Trophoblast cell (in vitro differentiated cells and primary cell): ENCODE measurements around the gene PCDHB10.
"Not testable (repeated sequence)": the region's sequence is repeated elsewhere in the genome, so short reads cannot be mapped to it uniquely, and the experiment has no call there.

ENCODE experiments used
- DNase-seq, 2 donors: peaks; one replicate each; pipeline ENCODE4 v3.0.0-alpha.2; 2016
- H2AFZ ChIP-seq: 2 replicates; pipeline ENCODE4 v1.6.1; 2013; ENCODE audit warnings: low read length, moderate library complexity, mild to moderate bottlenecking; ENCODE audit not compliant: insufficient read depth, poor library complexity
- H2AK5ac ChIP-seq: 2 replicates; pipeline ENCODE4 v1.6.1; 2013; ENCODE audit warnings: mild to moderate bottlenecking, low read length
- H2BK120ac ChIP-seq: 2 replicates; pipeline ENCODE4 v1.6.1; 2013; ENCODE audit warnings: low read length, mild to moderate bottlenecking, moderate library complexity; ENCODE audit not compliant: insufficient read depth, poor library complexity
- H2BK12ac ChIP-seq: 2 replicates; pipeline ENCODE4 v1.6.1; 2013; ENCODE audit warnings: mild to moderate bottlenecking, low read length, moderate library complexity
- H2BK5ac ChIP-seq: 2 replicates; pipeline ENCODE4 v1.6.1; 2013; ENCODE audit warnings: low read length, low read depth, moderate library complexity, mild to moderate bottlenecking; ENCODE audit not compliant: poor library complexity
- H3K14ac ChIP-seq: 2 replicates; pipeline ENCODE4 v1.6.1; 2013; ENCODE audit warnings: mild to moderate bottlenecking, low read length
- H3K18ac ChIP-seq: 2 replicates; pipeline ENCODE4 v1.6.1; 2013; ENCODE audit warnings: mild to moderate bottlenecking, low read length
- H3K23ac ChIP-seq: 2 replicates; pipeline ENCODE4 v1.6.1; 2013; ENCODE audit warnings: low read length
- H3K27ac ChIP-seq: 2 replicates; pipeline ENCODE4 v1.5.1; 2013; ENCODE audit warnings: low read depth, mild to moderate bottlenecking, inconsistent platforms, low read length, moderate library complexity
- H3K27me3 ChIP-seq: 2 replicates; pipeline ENCODE4 v1.6.1; 2013; ENCODE audit warnings: inconsistent platforms, mild to moderate bottlenecking, low read length, moderate library complexity; ENCODE audit not compliant: insufficient read depth
- H3K36me3 ChIP-seq, 2 experiments: 1 replicate in 1 of 2; 2 replicates in 1 of 2; pipeline ENCODE4 v1.6.1; 2013; ENCODE audit warnings: low read length in 2 of 2, mild to moderate bottlenecking in 2 of 2, moderate library complexity in 1 of 2; ENCODE audit not compliant: insufficient read depth in 2 of 2, control insufficient read depth in 1 of 2
- H3K4ac ChIP-seq: 2 replicates; pipeline ENCODE4 v1.6.1; 2013; ENCODE audit warnings: low read depth, mild to moderate bottlenecking, low read length, moderate library complexity
- H3K4me1 ChIP-seq, 2 experiments: 1 replicate in 1 of 2; 2 replicates in 1 of 2; pipeline ENCODE4 v1.6.1; 2013; ENCODE audit warnings: low read length in 2 of 2, mild to moderate bottlenecking in 2 of 2, moderate library complexity in 1 of 2; ENCODE audit not compliant: insufficient read depth in 2 of 2, control insufficient read depth in 1 of 2
- H3K4me2 ChIP-seq: 2 replicates; pipeline ENCODE4 v1.6.1; 2013; ENCODE audit warnings: inconsistent platforms, mild to moderate bottlenecking, low read length, moderate library complexity
- H3K4me3 ChIP-seq: 2 replicates; pipeline ENCODE4 v1.5.1; 2013; ENCODE audit warnings: mild to moderate bottlenecking, low read depth, low read length, inconsistent platforms
- H3K79me1 ChIP-seq: one replicate; pipeline ENCODE4 v1.6.1; 2013; ENCODE audit warnings: low read length
- H3K79me2 ChIP-seq: 2 replicates; pipeline ENCODE4 v1.6.1; 2013; ENCODE audit warnings: low read length, mild to moderate bottlenecking; ENCODE audit not compliant: control insufficient read depth, insufficient read depth, poor library complexity
- H3K9ac ChIP-seq: 2 replicates; pipeline ENCODE4 v1.6.1; 2013; ENCODE audit warnings: mild to moderate bottlenecking, low read length
- H3K9me3 ChIP-seq: 2 replicates; pipeline ENCODE4 v1.6.1; 2013; ENCODE audit warnings: low read depth, mild to moderate bottlenecking, control low read depth, inconsistent platforms, low read length; ENCODE audit not compliant: insufficient read depth
- H4K12ac ChIP-seq: 2 replicates; pipeline ENCODE4 v1.6.1; 2013; ENCODE audit warnings: low read depth, mild to moderate bottlenecking, low read length, moderate library complexity
- H4K8ac ChIP-seq: 2 replicates; pipeline ENCODE4 v1.6.1; 2013; ENCODE audit warnings: low read depth, mild to moderate bottlenecking, low read length, moderate library complexity
- H4K91ac ChIP-seq: one replicate; pipeline ENCODE4 v1.6.1; 2013; ENCODE audit warnings: low read depth, mild to moderate bottlenecking, low read length, moderate library complexity
- WGBS: extraction: QIAGEN DNeasy Blood & Tissue Kit; methylation state at CpG from one replicate; pipeline ENCODE4 v1.1.7; 2013; ENCODE audit warnings: missing lambda C conversion rate; ENCODE audit not compliant: insufficient read length, insufficient coverage; ENCODE audit errors: extremely low coverage; 5-methylcytosine and 5-hydroxymethylcytosine counted together

Gene PCDHB10

GRCh38 chr5:141182248-141182647, 9.9 kb upstream of the PCDHB10 start, which contains the start of gene PCDHB16:
Gene PCDHB16 (plus strand): TSS chr5:141182387. CDS start chr5:141182560, 173 bp downstream.
- H4K8ac ChIP-seq, result peak within 1 kb of the TSS; percentile 14
- no peak within 1 kb of the TSS for H3K27ac ChIP-seq
- no peak within 1 kb of the TSS for H3K18ac ChIP-seq
- no peak within 1 kb of the TSS for H3K23ac ChIP-seq
- H3K27me3 ChIP-seq, result no peaks in the 10 kb centered on the region
- no peaks in the 10 kb centered on the region for H3K4me1 ChIP-seq
- peak within 1 kb of the TSS; percentile 60 for H3K4me3 ChIP-seq
- H3K4ac ChIP-seq, result no peak within 1 kb of the TSS
- H3K36me3 ChIP-seq, result no peaks in the 10 kb centered on the region
- no peak within 1 kb of the TSS for H2BK12ac ChIP-seq
- H4K12ac ChIP-seq, result peak within 1 kb of the TSS; percentile 44
- H3K79me1 ChIP-seq, result no peaks in the 10 kb centered on the region
- peak within 1 kb of the TSS; percentile 1 for H2AFZ ChIP-seq
- H4K91ac ChIP-seq, result no peak within 1 kb of the TSS
- no peaks in the 10 kb centered on the region for H3K79me2 ChIP-seq
- peaks cover 2% of the 10 kb centered on the region for H3K9me3 ChIP-seq
- H3K4me2 ChIP-seq, result peak within 1 kb of the TSS; percentile 61
- no peak within 1 kb of the TSS for H3K14ac ChIP-seq
- WGBS, result no CpG with 5 or more reads among the region's 13 CpGs
- peak within 1 kb of the TSS; percentile 54 for H3K9ac ChIP-seq
- no peak for DNase-seq
- no peak within 1 kb of the TSS for H2AK5ac ChIP-seq
- H2BK5ac ChIP-seq, result no peak within 1 kb of the TSS
- no peak within 1 kb of the TSS for H2BK120ac ChIP-seq

- not testable (repeated sequence) for H3K14ac ChIP-seq, H3K27me3 ChIP-seq, H3K4ac ChIP-seq, H4K91ac ChIP-seq, H3K4me2 ChIP-seq, H4K8ac ChIP-seq, H3K27ac ChIP-seq, H2AFZ ChIP-seq, H3K18ac ChIP-seq, H3K9me3 ChIP-seq, H3K36me3 ChIP-seq, H3K79me1 ChIP-seq, H2AK5ac ChIP-seq, H3K23ac ChIP-seq, DNase-seq, H3K4me3 ChIP-seq, H3K9ac ChIP-seq, H2BK5ac ChIP-seq, H3K79me2 ChIP-seq, H3K4me1 ChIP-seq, H2BK12ac ChIP-seq, H2BK120ac ChIP-seq, H4K12ac ChIP-seq
- no CpG with 5 or more reads among the region's 69 CpGs for WGBS
These were observed 7.9 kb upstream of the PCDHB10 start for GRCh38 chr5:141184117-141184855.

GRCh38 chr5:141186897-141187512, 5.1 kb upstream of the PCDHB10 start, which contains the start of gene PCDHB9:
Gene PCDHB9 (plus strand): TSS chr5:141187161. CDS start chr5:141187319, 158 bp downstream.
- Histone ChIP-seq H3K23ac (no peak within 1 kb of the TSS), H3K36me3 (no peaks in the 10 kb centered on the region), H3K79me2 (no peaks in the 10 kb centered on the region), H2BK12ac (no peak within 1 kb of the TSS), H4K8ac (peak within 1 kb of the TSS; percentile 36), H3K9ac (no peak within 1 kb of the TSS), H4K12ac (peak within 1 kb of the TSS; percentile 36), H3K27me3 (no peaks in the 10 kb centered on the region), H4K91ac (no peak within 1 kb of the TSS), H3K4me1 (no peaks in the 10 kb centered on the region), H3K79me1 (no peaks in the 10 kb centered on the region), H3K27ac (no peak within 1 kb of the TSS), H3K4ac (no peak within 1 kb of the TSS), H3K14ac (no peak within 1 kb of the TSS), H3K9me3 (peaks cover 2% of the 10 kb centered on the region), H2AFZ (no peak within 1 kb of the TSS), H3K4me2 (peak within 1 kb of the TSS; percentile 39), H2BK120ac (no peak within 1 kb of the TSS), H3K18ac (no peak within 1 kb of the TSS), H2AK5ac (no peak within 1 kb of the TSS), H2BK5ac (no peak within 1 kb of the TSS), H3K4me3 (no peak within 1 kb of the TSS)
- WGBS, result no CpG with 5 or more reads among the region's 9 CpGs
- DNase-seq, result no peak

GRCh38 chr5:141188682-141189081, 3.5 kb upstream of the PCDHB10 start:
- not testable (repeated sequence) for DNase-seq, H2AFZ ChIP-seq, H3K36me3 ChIP-seq, H3K4ac ChIP-seq, H3K4me2 ChIP-seq, H3K27ac ChIP-seq, H3K4me1 ChIP-seq, H4K91ac ChIP-seq, H2AK5ac ChIP-seq, H4K12ac ChIP-seq, H3K9me3 ChIP-seq, H3K4me3 ChIP-seq, H3K14ac ChIP-seq, H3K9ac ChIP-seq, H3K79me2 ChIP-seq, H3K18ac ChIP-seq, H2BK5ac ChIP-seq, H3K79me1 ChIP-seq, H2BK120ac ChIP-seq, H4K8ac ChIP-seq, H3K27me3 ChIP-seq, H3K23ac ChIP-seq, H2BK12ac ChIP-seq
- WGBS, result no CpG with 5 or more reads among the region's 37 CpGs
